HEK293 (cell line): ENCODE results near the gene RBM27.

Experiments
- CTCF ChIA-PET: fragments of 350-600 bp; formaldehyde crosslinking; extraction: SDS; loops from one replicate; lab custom pipeline; 2021; ENCODE audit warnings: antibody characterized with exemption; lab: Yijun Ruan, JAX
- POLR2A ChIA-PET: fragments of 300-600 bp; formaldehyde crosslinking; extraction: SDS; loops from one replicate; lab custom pipeline; 2020; ENCODE audit warnings: antibody characterized with exemption, inconsistent platforms; lab: Yijun Ruan, JAX
- H3K27ac ChIP-seq: fragments of 200-500 bp; sonication (Bioruptor generic); 2 replicates; pipeline ENCODE4 v1.5.1; 2014; ENCODE audit warnings: low read depth, low read length, control low read depth, inconsistent platforms; ENCODE audit errors: extremely low read depth
- H3K36me3 ChIP-seq, 2 experiments: fragments of 200-500 bp in 1 of 2; sonication (Bioruptor generic) in 1 of 2; 1 replicate in 1 of 2; 2 replicates in 1 of 2; pipeline ENCODE4 v1.5.1; 2014 to 2017; ENCODE audit warnings: inconsistent platforms in 2 of 2, low read length in 2 of 2; ENCODE audit not compliant: control insufficient read depth in 2 of 2, insufficient read depth in 1 of 2
- H3K4me1 ChIP-seq: fragments of 200-500 bp; sonication (Bioruptor generic); 2 replicates; pipeline ENCODE4 v1.5.1; 2014; ENCODE audit warnings: mild to moderate bottlenecking, low read length, inconsistent platforms; ENCODE audit not compliant: control insufficient read depth, insufficient read depth
- H3K4me3 ChIP-seq: 2 replicates; pipeline ENCODE4 v1.5.1; 2011; ENCODE audit warnings: low read depth, mild to moderate bottlenecking, control low read depth, low read length, moderate library complexity
- H3K9me3 ChIP-seq: fragments of 200-500 bp; sonication (Bioruptor generic); 2 replicates; pipeline ENCODE4 v1.5.1; 2014; ENCODE audit warnings: low read depth, low read length, inconsistent platforms; ENCODE audit not compliant: control insufficient read depth, insufficient read depth
- GLI4 ChIP-seq: fragments of 450-650 bp; formaldehyde crosslinking; IDR thresholded peaks from 2 replicates; pipeline ENCODE4 v1.5.1; 2016; ENCODE audit warnings: missing biosample characterization, missing genetic modification characterization
- HOXA7 ChIP-seq: sonication (generic); formaldehyde crosslinking; IDR thresholded peaks from 2 replicates; pipeline ENCODE4 v1.8.1; 2022; ENCODE audit warnings: missing genetic modification reagents, borderline replicate concordance
- KLF17 ChIP-seq: fragments of 450-650 bp; formaldehyde crosslinking; IDR thresholded peaks from 2 replicates; pipeline ENCODE4 v1.5.1; 2016; ENCODE audit warnings: missing biosample characterization, missing genetic modification characterization
- MEIS1 ChIP-seq: sonication (generic); formaldehyde crosslinking; IDR thresholded peaks from 2 replicates; pipeline ENCODE4 v1.8.1; 2022; ENCODE audit warnings: missing genetic modification reagents, mild to moderate bottlenecking, borderline replicate concordance
- OVOL3 ChIP-seq: fragments of 450-650 bp; formaldehyde crosslinking; IDR thresholded peaks from 2 replicates; pipeline ENCODE4 v1.5.1; 2016; ENCODE audit warnings: missing biosample characterization, missing genetic modification characterization
- PBX3 ChIP-seq: sonication (generic); formaldehyde crosslinking; IDR thresholded peaks from 2 replicates; pipeline ENCODE4 v1.8.1; 2022; ENCODE audit warnings: mild to moderate bottlenecking, moderate library complexity, missing genetic modification reagents
- ZFP3 ChIP-seq: fragments of 450-650 bp; formaldehyde crosslinking; IDR thresholded peaks from 2 replicates; pipeline ENCODE4 v1.5.1; 2016; ENCODE audit warnings: low read depth, missing biosample characterization, missing genetic modification characterization
- ZFP41 ChIP-seq: fragments of 450-650 bp; formaldehyde crosslinking; IDR thresholded peaks from 2 replicates; pipeline ENCODE4 v1.5.1; 2016; ENCODE audit warnings: missing biosample characterization, missing genetic modification characterization, borderline replicate concordance
- ZIC2 ChIP-seq: fragments of 450-650 bp; formaldehyde crosslinking; IDR thresholded peaks from 2 replicates; pipeline ENCODE4 v1.5.1; 2016; ENCODE audit warnings: missing biosample characterization, missing genetic modification characterization
- ZNF138 ChIP-seq: fragments of 450-650 bp; formaldehyde crosslinking; IDR thresholded peaks from 2 replicates; pipeline ENCODE4 v1.5.1; 2016; ENCODE audit warnings: missing biosample characterization, missing genetic modification characterization, borderline replicate concordance
- ZNF184 ChIP-seq: fragments of 450-650 bp; IDR thresholded peaks from 2 replicates; pipeline ENCODE4 v1.5.1; 2018; ENCODE audit warnings: missing biosample characterization, mild to moderate bottlenecking, missing genetic modification characterization
- ZNF214 ChIP-seq: fragments of 450-650 bp; formaldehyde crosslinking; IDR thresholded peaks from 2 replicates; pipeline ENCODE4 v1.5.1; 2017; ENCODE audit warnings: missing biosample characterization, mild to moderate bottlenecking, missing genetic modification characterization, borderline replicate concordance
- ZNF23 ChIP-seq: fragments of 450-650 bp; formaldehyde crosslinking; IDR thresholded peaks from 2 replicates; pipeline ENCODE4 v1.5.1; 2016; ENCODE audit warnings: missing biosample characterization, missing genetic modification characterization, borderline replicate concordance
- ZNF433 ChIP-seq: fragments of 450-650 bp; formaldehyde crosslinking; IDR thresholded peaks from 2 replicates; pipeline ENCODE4 v1.5.1; 2016; ENCODE audit warnings: missing biosample characterization, missing genetic modification characterization, low read depth
- ZNF449 ChIP-seq: fragments of 450-650 bp; formaldehyde crosslinking; IDR thresholded peaks from 2 replicates; pipeline ENCODE4 v1.5.1; 2017; ENCODE audit warnings: missing biosample characterization, mild to moderate bottlenecking, missing genetic modification characterization, moderate library complexity
- ZNF473 ChIP-seq: fragments of 450-650 bp; formaldehyde crosslinking; IDR thresholded peaks from 2 replicates; pipeline ENCODE4 v1.5.1; 2017; ENCODE audit warnings: missing biosample characterization, missing genetic modification characterization
- ZNF488 ChIP-seq: fragments of 450-650 bp; formaldehyde crosslinking; IDR thresholded peaks from 2 replicates; pipeline ENCODE4 v1.5.1; 2016; ENCODE audit warnings: missing biosample characterization, missing genetic modification characterization
- ZNF544 ChIP-seq: fragments of 450-650 bp; formaldehyde crosslinking; IDR thresholded peaks from 2 replicates; pipeline ENCODE4 v1.5.0; 2017; ENCODE audit warnings: missing biosample characterization, missing genetic modification characterization
- ZNF558 ChIP-seq: fragments of 450-650 bp; formaldehyde crosslinking; IDR thresholded peaks from 2 replicates; pipeline ENCODE4 v1.5.1; 2016; ENCODE audit warnings: missing biosample characterization, missing genetic modification characterization
- ZNF623 ChIP-seq: fragments of 450-650 bp; formaldehyde crosslinking; IDR thresholded peaks from 2 replicates; pipeline ENCODE4 v1.5.1; 2016; ENCODE audit warnings: missing biosample characterization, missing genetic modification characterization
- ZNF624 ChIP-seq: fragments of 450-650 bp; formaldehyde crosslinking; IDR thresholded peaks from 2 replicates; pipeline ENCODE4 v1.5.1; 2017; ENCODE audit warnings: missing biosample characterization, missing genetic modification characterization
- ZSCAN18 ChIP-seq: fragments of 450-650 bp; formaldehyde crosslinking; IDR thresholded peaks from 2 replicates; pipeline ENCODE4 v1.5.1; 2016; ENCODE audit warnings: missing biosample characterization, missing genetic modification characterization

The RBM27 gene

GRCh38 chr5:146222005-146222404 lies 18.6 kb downstream of the RBM27 start:
- ChIA-PET POLR2A (no interaction called here), CTCF (interaction anchor here (0.6 to 0.7 kb wide), 2 partner anchors 98 to 223 kb away, joined by 3 to 4 read pairs; no protein-coding TSS in a partner anchor)
- TF ChIP-seq ZNF449 (tag by site-specific recombination) (no peak), ZIC2 (tag by site-specific recombination) (no peak), OVOL3 (tag by site-specific recombination) (no peak), ZSCAN18 (tag by site-specific recombination) (no peak), GLI4 (tag by site-specific recombination) (no peak)

GRCh38 chr5:146223179-146223578 lies 19.8 kb downstream of the RBM27 start:
- H3K27ac ChIP-seq, result no peak overlapping the region
- POLR2A ChIA-PET, result no interaction called here
- no peaks in the 10 kb centered on the region for H3K9me3 ChIP-seq
- TF ChIP-seq ZSCAN18 (tag by site-specific recombination), result no peak
- no peak for TF ChIP-seq PBX3 (CRISPR knock-in tag)
- no peak for TF ChIP-seq ZNF23 (tag by site-specific recombination)
- TF ChIP-seq ZFP41 (tag by site-specific recombination), result no peak
- no peak for TF ChIP-seq ZNF184 (tag by site-specific recombination)
- no peak for TF ChIP-seq KLF17 (tag by site-specific recombination)
- no peak for TF ChIP-seq ZFP3 (tag by site-specific recombination)
- no peak for TF ChIP-seq HOXA7 (CRISPR knock-in tag)
- no peak for TF ChIP-seq ZNF623 (tag by site-specific recombination)
- no peak for TF ChIP-seq ZNF433 (tag by site-specific recombination)
- no peak for TF ChIP-seq ZNF214 (tag by site-specific recombination)
- TF ChIP-seq ZNF449 (tag by site-specific recombination), result no peak
- TF ChIP-seq ZNF624 (tag by site-specific recombination), result no peak
- no peak for TF ChIP-seq ZNF544 (tag by site-specific recombination)
- no peak for TF ChIP-seq ZNF558 (tag by site-specific recombination)
- TF ChIP-seq ZNF488 (tag by site-specific recombination), result no peak
- no peak for TF ChIP-seq MEIS1 (CRISPR knock-in tag)
- TF ChIP-seq ZNF138 (tag by site-specific recombination), result no peak
- no peak for TF ChIP-seq ZNF473 (tag by site-specific recombination)
- CTCF ChIA-PET, result no interaction called here
- H3K4me1 ChIP-seq, result no peaks in the 10 kb centered on the region
- H3K36me3 ChIP-seq, result peaks cover 34 to 54% of the 10 kb centered on the region in 2 experiments
- no peak overlapping the region for H3K4me3 ChIP-seq

More at GRCh38 chr5:146222005-146222404, 18.6 kb downstream of the RBM27 start:
- no peak overlapping the region for H3K27ac ChIP-seq
- H3K4me3 ChIP-seq, result no peak overlapping the region
- no peaks in the 10 kb centered on the region for H3K9me3 ChIP-seq
- H3K4me1 ChIP-seq, result no peaks in the 10 kb centered on the region
- peaks cover 31 to 48% of the 10 kb centered on the region in 2 experiments for H3K36me3 ChIP-seq
